NCI-H345 treated with DMSO at 0.1 percent for 48 hours (cell line): ENCODE measurements around the gene NKAIN2.

Experiments used
- DNase-seq: peaks from one replicate; lab custom pipeline; 2025; ENCODE audit not compliant: unreplicated experiment; lab: John Stamatoyannopoulos, UW

Gene NKAIN2

DNA sequence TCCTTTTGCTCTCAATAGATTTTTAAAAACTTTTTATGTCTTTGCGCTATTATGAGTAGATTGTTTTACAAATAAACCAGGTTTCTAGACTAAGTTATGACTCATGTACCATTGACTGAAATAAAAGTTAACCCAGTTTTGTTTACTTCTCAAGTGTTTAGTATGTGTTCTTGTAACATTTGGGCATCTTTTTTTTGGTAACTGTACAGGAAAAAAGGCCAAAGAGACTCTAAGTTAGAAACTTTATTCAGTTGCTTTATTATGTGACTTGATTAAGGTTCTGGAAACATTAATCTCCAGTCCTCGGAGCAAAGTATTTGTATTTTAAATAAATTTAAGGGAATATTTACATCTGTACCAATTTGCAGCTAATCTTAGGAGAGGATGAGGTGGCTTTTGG lies 2.9 kb downstream of the NKAIN2 start:
- peak; percentile 39 for DNase-seq

DNA sequence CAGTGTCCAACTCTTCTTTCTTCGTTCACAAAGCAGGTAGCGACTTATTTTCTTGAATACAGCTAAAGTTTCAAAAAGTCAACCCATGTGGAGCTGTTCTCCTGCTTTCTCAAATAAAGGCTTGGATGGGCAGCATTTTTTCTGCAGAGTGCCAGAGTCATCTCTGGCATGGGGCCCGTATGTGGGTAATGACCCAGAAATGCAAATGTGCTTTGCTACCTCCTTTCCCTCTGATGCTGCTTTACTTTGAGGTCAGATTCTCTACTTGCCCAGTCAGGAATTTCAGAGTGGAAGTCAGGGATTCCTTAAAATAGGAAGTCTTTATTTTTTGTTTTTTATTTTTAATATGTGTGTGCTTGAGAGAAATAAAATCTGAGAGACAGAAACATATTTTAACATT lies 4.9 kb downstream of the NKAIN2 start:
- DNase-seq, result peak; percentile 82

DNA sequence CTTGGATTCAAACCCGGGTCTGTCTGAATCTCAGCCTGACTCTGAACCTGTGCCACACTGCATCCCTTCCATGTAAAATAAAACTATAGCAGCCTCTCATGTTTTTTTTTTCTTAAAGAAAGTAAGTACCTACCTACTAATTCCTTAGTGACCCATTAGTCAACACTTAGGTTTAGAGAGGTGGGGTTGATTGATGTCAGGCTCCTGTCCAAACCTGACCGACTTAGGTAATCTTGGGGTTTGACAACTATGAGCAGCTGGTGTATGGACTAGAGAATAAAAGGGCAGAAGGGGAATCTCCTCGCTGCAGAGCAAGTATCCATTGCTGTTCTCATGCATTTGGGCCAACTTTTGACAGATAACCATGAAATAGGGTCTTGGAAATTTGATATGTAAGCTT lies 6.5 kb downstream of the NKAIN2 start:
- DNase-seq, result no peak

DNA sequence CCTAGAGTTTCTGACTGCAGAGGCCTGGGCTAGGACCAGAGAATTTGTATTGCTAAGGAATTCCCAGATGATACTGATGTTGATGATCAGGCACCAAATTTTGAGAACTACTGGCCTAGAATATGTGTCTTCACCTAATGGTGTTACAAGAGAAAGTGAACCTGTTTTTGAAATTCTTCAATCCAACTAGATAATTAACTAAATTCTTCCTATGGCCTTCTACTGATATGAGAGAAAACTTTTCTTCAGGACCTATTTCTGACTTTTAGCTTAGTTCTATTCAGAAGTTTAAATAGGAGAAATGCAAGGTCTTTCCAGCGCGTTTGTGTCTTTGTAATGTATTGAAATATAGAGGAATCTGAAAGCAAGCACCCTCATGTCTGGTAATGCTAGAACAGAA lies 7.3 kb downstream of the NKAIN2 start:
- no peak for DNase-seq

DNA sequence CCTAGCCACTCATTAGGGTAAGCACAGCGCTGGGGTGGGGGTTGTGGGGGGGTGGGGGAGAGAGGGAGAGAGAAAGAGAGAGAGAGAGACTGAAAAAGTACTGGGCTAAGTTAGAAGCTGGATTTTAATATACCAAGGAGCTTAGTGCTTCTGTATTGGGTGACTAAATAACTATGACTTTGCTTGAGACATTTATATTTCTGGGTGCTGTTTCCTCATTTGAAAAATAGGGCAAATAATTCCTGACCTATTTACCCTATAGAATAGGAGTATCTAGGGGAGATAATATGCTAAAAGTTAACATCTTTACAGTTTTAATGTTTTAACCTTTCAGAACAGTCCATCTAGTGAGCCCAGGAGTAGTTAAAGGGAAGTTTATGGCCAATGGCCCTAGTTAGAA lies 7.7 kb downstream of the NKAIN2 start:
- no peak for DNase-seq

DNA sequence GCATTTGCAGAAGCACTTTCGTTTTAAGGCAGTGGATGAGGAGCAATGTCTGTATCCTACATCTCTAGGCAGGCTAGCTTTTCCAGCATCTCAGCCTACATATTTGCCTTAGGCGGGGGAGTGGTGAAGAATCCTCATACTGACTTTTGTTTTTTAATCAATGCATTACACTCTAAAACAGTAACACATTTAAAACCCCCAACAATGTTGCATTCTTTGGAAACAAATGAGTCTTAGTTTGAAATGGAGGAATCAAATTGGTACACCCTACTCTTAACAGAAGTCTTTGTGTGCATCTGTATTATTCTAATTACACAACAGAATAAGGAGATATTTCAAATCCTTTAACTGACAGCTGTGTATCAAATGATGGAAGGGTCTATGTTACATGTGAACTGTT lies 9.0 kb downstream of the NKAIN2 start:
- DNase-seq, result no peak

DNA sequence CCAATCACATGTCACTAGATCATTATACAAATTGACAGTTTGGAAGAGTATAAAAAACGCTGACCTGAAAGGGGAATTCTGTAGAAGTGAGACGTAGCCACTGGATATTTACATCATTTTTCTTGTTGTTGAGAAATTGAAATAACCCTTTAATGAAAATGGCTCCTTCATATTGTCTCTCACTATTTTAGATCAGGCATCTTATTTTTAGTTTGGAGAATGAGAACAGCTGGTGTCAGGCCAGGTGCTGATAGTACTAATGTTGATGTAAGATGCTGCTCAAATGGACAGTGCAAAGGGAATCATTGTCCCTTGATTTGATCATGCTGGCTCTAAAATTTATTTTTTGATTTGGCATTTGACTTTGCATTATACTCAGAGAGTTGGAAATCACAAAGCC lies 17.4 kb downstream of the NKAIN2 start:
- peak; percentile 78 for DNase-seq

DNA sequence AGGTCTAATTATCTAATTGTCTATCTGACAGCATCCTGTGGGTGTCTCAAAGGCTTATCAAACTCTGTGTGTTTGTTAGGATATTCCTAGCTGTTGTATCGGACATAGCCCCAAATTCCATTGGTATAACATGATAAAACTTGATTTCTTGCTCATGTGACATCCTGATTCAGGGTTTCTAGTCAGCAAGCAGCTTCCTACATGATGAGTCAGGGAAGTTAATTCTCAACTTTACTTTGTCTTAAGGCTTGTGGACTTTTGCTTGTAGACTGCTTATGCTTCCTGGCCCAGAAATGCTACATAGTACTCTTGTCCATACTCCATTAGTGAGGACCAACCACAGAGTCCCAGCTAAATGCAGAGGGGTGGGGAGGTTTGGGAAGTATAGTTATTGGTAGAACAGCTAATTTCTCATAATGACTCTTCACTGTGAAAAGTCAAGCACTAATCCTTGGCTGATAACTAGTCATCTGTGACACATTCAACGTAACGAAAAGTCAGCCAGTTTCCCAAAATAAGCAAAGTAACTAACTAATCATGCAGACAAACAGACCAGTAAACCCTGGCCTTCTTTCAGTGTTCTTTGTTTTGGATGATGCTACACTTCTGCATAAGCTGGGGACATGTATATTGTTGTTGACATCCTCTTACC lies 25.8 kb downstream of the NKAIN2 start:
- no peak for DNase-seq

DNA sequence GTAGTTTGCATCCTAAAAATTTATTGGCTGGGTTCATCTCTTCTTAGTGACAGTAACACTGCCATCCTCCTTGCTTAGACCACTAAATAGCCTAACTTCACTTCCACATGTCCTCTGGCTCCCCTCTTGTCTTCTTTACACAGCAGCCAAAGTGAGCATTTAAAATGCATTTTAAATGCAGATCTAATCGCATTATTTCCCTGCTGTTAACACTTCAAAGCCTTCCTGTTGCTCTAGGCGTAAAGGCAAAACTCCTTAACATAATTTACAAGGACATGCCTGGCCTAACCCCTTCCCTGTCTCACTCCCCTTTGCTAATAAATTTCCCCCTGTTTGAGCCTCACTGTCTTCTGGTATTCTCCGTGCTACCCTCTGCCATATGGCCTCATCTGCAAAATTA lies 26.5 kb downstream of the NKAIN2 start:
- DNase-seq, result no peak

DNA sequence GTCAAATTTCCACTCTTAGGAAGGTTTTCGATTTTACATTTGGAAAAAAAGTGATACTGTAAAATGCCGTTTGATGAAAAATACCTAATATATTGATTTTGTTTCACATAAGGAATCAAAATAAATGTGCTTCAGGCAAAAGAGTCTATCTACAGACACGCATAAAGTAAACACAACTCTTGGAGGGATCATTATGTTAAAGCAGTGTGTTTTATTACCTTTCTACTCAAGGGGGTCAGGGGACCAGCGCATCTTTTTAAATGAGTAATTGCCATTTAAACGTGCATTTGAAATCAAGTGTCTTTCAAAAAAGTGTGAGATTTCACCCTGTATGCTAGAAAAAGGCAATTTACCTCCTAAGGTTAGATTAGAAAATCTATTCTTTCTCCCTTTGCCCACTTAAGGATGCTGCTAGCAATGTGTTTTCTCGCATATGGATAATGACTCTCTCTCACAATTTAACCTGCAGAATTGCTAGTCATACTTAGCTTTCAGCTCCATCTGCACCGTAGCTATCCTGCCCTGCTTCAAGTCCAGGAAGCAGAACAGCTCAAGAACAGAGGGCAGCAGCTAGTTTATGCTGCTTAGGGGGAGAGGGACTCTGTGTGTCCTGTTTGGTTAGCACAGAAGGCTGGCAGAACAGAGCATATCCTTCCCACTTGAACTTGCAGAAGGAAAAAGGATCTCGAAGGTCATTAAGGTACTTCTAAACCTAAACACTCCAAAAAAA lies 35.0 kb downstream of the NKAIN2 start:
- DNase-seq, result peak; percentile 52

DNA sequence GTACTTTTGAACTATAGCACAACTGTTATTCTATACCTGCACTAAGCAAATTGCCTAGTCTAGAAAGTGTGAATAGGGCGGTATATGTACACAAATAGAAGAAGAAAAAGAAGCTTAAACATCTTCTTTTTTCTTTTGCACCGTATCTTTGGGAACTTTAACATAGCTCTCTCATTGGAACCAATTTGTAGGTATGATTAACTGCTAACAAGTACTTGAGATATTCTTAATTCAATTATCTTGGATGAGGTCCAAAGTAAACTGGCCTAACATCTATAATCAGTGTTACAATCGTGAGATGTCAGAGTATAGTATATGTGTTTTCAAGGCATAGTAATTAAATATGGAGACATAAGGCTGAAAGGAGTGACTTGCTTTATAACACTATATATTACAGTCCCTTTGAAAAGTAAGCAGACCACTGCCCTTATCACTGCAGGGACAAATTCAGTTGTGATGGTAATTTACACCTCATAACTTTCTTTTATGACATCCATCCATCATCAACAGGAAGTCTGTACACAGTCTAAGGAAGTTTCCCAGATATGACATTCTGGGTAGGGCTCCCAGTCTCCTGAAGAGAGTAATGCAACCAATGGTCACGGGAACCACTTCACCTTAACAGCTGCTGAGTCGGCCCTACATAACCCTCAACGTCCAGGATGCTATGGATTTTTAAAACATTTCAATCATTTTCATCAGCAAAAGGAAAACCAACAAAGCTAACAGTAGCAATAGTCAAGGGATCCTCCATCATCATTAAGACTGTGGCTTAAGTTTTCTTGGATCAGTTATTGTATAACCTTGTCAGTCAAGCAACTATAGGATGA lies 37.6 kb downstream of the NKAIN2 start:
- peak; percentile 36 for DNase-seq

DNA sequence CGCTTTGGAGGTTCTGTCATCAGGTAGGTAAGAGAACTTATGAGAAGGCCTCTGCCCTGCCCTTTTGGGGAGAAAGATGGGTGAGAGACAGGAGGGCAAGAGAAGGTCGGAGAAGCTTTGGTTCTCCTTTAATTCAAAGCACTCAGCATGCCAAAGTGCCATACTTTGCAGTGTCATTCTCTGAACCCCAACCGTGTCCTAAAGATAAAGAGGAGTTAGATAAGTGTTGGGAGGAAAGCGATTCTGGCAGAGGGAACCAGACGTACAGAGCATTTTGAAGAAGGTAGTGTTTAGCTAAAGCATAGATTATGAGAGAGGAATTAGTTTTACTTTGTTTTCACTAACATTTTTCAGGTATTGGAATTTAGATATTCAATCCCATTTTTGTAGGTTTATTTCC lies 40.3 kb downstream of the NKAIN2 start:
- DNase-seq, result no peak

DNA sequence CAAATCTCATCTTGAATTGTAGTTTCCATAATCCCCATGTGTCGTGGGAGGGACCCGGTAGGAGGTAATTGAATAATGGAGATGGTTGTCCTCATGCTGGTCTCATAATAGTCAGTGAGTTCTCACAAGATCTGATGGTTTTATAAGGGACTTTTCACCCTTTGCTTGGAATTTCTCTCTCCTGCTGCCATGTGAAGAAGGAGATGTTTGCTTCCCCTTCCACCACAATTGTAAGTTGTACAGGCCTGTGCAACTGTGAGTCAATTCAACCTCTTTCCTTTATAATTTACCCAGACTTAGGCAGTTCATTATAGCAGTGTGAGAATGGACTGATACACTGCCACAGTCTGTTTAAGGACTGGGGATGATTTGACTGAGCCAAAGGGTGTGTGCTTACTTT lies 44.7 kb downstream of the NKAIN2 start:
- no peak for DNase-seq

DNA sequence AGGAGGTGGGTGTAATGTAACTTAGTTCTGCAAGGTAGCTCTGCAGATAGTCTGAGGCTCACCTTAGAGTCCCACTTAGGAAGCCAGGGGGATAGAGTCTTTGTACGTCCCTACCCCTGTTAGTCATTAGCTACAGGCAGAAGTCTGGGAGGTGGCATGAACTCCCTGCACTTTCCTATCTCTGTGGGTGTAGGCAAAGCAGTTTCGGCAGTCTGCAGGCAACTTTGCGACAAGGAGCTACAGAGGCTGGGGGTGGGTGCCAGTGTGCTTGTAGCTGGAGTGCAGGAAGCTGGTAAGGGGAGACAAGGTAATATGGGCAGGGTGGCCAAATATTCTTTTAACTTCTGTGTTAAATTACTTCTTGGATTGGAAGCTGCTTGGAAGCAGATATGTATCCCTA lies 45.7 kb downstream of the NKAIN2 start:
- DNase-seq, result no peak

DNA sequence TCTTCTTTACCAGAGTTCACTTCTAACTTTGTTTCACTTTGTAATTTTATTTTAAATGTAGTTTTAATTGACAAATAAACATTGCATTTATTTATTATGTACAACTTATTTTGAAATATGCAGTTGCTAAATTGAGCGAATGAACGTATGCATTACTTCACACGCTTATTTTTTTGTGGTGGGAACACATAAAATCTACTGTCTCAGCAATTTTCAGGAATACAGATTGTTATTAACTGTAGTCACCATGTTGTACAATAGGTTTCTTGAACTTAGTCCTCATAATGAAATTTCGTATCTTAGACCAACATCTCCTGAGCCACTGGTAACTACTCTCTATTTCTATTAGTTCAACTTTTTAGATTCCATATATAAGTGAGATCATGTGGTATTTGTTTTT lies 46.9 kb downstream of the NKAIN2 start:
- DNase-seq, result no peak

DNA sequence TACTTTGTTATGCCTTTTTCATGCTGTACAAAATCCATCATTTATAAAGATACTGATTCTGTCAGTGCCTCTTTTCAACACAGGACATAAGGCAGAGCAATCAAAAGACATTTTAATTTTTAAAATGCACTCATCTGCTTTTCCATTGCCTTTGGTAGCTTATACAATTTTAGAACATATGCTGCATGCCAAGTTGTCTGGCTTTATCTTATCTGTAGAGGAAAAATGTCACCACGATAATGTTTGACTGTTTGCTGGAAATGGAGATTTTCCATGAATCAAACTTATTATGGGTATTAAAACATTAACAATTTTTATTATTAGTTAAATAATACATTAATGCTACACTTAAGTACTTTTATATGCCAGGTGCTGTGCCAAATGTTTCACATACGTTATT lies 50.5 kb downstream of the NKAIN2 start:
- no peak for DNase-seq

DNA sequence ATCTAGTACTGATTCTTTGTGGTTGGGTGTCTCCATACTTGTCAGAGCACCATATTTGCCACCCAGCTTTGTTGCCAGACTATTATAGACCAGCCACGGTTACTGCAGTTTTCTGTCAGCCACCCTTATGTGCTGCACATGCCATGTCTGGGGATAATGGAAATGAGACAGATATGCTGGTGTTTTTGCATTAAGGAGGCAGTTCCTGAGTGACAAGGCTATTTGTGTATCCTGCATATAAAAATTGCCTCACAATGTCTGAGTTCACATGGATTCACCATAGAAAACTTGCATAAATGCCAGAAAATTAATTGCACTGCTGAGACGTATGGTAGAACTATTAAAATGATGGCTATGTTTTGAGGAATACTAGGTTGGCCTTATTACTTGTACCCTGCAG lies 51.8 kb downstream of the NKAIN2 start:
- DNase-seq, result no peak

DNA sequence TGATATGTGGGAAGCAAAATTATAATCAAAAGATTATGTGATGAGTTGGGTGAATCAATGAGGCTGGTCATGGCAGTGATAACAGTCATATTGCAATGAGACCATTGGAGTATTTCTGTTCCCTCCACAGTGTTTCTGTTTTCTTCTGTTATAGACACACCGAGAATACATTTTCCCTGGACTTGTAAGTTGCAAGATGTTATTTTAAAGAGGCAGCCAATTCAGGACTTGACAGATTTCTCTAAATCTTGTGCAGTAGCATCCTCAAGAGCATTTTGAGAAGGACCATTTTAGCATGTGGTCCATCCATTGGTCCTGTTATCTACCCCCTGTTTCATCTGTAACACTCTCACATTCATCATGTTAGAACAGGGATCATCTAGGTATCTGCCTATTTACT lies 55.6 kb downstream of the NKAIN2 start:
- DNase-seq, result no peak

DNA sequence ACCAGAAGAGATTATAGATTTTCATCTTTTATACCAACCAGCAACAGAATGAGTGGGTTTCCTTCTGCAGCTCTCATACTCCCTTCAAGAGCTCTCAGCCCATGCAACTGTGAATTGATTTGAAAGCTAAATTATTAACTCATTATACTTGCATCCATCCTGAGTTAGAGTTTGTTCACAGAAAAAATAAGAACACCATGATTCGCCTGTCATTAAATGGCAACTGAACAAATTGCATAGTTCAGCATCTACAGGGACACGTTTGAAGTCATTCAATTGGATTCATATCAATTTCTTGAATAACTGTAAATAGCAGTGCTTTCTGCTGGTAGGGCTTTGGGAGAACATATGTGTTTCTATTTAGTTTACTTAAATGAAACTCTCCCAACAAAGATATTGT lies 65.7 kb downstream of the NKAIN2 start:
- no peak for DNase-seq

DNA sequence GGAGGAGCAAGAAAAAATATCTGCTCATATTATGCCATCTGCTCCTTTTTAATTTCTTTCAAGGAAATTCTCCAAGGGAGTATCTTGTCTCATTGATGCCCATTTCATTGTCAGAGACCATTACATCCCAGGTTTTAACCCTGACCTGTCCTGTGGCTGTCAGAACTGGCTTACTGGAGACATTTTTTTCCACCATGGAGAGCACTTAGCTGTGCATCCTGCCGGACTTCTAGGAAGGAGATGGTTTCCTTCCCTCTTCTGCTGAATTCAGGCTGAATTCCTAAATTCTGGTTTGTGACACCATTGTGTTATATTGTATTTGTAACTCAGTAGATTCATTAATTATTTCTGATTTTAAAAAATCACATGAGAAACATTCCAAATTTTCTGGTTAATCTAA lies 70.3 kb downstream of the NKAIN2 start:
- DNase-seq, result no peak

DNA sequence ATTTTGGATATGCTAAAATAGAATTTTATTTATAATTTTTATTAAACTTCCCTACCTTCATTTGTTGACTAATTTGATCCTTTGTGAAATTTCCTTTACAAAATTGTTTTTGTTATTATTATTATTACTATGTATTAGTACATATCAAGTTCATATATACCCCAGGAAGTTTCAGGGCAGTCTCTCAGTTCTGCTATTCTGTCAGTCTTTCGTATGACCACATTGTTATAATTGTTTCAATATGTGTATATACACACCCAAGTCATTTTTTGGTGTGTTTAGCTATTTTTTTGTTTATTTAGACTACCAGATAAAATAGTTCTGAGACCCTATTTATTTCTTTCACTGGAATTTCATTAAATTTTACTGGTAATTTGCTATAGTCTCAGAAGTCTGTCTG lies 72.1 kb downstream of the NKAIN2 start:
- DNase-seq, result no peak

DNA sequence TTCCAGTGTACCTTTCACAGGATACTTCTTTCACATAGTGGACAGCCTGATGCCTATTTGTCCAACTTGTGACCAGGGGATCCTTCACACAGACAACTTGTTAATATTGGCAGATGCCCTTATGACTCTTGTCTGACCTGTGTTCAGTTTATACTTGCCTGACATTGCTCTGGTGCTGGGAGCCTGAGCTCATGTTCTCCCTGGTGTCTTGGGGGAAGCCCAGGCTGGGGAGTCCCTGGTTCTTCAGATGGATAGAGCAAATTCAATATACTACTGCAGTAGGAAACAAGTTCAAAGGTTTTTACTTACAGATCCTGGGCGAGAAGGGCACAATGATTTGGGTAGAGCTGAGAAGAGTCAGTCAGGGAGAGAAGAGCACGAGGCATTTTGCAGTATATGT lies 76.1 kb downstream of the NKAIN2 start:
- DNase-seq, result no peak
